ENCODE measurements around the gene XCR1.
"Not testable (repeated sequence)": the region's sequence is repeated elsewhere in the genome, so short reads cannot be mapped to it uniquely, and the experiment has no call there.

XCR1 gene

DNA sequence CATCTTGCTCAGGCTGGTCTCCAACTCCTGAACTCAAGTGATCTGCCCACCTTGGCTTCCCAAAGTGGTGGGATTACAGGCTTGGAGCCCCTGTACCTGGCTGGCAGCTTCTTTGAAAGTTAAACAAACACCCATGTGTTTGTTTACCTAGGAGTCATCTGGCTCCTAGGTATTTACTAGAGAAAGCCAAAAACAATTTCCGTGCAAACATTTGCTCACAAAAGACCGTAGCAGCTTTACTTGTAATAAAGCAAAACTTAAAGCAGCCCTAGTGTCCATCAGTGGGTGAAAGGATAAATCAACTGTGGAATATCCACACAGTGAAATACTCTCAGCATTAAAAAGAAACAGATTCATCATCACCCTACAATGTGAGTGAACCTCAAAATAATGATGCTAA lies 29.4 kb upstream of the XCR1 start:
- Mint-ChIP-seq H3K4me3 (no peak overlapping the region), H3K27me3 (peaks cover 64% of the 10 kb centered on the region)
- ATAC-seq = no peak

DNA sequence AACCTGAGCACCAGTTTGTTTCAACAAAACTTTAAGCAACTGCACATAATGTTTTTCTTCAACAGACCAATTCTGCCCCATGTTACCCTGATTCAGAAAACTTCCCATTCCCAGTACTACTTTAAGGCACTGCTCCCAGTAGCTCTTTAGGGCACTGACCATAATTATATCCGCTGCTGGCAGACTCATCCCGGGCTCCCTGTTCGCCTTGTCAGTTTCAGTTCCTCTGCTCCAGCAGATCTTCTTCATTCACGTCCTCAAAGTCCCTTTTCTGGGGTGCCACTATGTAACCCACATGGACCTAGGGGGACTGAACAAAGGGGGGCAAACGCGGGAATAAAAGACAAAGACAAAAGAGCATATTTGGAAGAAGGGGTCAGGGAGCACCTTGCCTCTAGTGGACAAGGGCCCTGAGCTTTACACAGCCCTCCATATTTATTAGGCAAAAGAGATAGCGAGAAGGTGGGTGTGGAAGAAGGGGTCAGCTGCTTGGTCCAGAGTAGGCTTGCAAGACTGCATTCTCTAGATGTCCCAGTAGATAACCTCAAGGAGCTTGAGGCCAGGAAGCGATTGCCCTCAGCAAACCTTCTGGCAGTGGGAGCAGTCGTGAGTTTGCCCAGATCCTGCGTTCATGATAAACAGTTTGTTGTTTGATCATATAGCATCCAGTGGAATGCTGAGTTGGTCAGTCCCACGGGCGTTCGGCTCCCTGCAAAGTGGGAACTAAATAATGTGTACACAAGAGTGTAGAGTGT lies 26.7 kb upstream of the XCR1 start:
- not testable (repeated sequence) for ATAC-seq, H3K27ac Mint-ChIP-seq, DNase-seq, H3K4me3 Mint-ChIP-seq, H3K4me1 Mint-ChIP-seq, H3K9me3 Mint-ChIP-seq
- H3K27me3 Mint-ChIP-seq = peaks cover 50% of the 10 kb centered on the region

More for the DNA sequence above, 29.4 kb upstream of the XCR1 start:
- H3K4me1 Mint-ChIP-seq = peaks cover 11% of the 10 kb centered on the region
- H3K27ac Mint-ChIP-seq = no peak overlapping the region
- H3K9me3 Mint-ChIP-seq = no peaks in the 10 kb centered on the region
- no peak for DNase-seq

DNA sequence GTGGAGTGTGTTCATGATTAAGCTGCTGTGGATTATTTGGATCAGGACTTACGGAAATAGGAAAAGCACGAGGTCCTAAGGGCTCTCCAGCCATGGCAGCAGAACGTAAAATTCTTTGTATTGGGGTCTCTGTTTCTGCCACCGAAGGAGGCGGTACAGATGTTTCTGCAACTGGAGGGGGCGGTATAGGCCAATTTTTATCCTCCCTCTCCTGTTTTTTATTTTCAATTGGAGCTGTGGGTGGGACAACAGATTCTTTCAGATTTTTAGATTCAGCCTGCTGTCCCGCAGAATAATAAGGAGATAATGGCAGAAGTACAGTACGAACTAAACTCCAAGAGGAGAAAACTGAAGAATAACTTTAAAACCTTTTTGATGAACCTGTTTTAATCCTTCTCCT lies 26.0 kb upstream of the XCR1 start:
- H3K9me3 Mint-ChIP-seq, H3K27ac Mint-ChIP-seq, ATAC-seq, H3K4me3 Mint-ChIP-seq, DNase-seq: not testable (repeated sequence)
- H3K27me3 Mint-ChIP-seq = peaks cover 43% of the 10 kb centered on the region
- H3K4me1 Mint-ChIP-seq = peaks cover 11% of the 10 kb centered on the region

DNA sequence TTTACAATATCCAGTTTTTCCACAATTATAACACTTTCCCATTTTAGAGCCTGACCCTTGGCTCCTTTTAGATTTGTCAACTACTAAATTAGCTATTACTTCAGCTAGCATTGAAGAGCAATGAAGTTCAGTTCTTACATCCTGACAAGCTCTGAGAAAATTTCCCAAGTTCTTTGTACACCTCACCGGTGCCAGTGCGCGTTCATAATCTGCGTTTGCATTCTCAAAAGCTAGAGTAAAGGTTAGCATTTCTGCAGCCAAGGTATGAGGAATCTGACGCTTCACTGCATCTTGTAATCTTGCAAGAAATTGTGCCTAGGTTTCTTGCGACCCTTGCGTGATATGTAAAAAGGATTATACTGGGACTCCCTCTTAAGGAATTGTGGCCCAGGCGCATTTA lies 25.2 kb upstream of the XCR1 start:
- Mint-ChIP-seq H3K9me3 (no peaks in the 10 kb centered on the region), H3K27ac (no peak overlapping the region), H3K4me3 (no peak overlapping the region), H3K27me3 (peaks cover 36% of the 10 kb centered on the region), H3K4me1 (peaks cover 12% of the 10 kb centered on the region)
- ATAC-seq (no peak), DNase-seq (no peak)

DNA sequence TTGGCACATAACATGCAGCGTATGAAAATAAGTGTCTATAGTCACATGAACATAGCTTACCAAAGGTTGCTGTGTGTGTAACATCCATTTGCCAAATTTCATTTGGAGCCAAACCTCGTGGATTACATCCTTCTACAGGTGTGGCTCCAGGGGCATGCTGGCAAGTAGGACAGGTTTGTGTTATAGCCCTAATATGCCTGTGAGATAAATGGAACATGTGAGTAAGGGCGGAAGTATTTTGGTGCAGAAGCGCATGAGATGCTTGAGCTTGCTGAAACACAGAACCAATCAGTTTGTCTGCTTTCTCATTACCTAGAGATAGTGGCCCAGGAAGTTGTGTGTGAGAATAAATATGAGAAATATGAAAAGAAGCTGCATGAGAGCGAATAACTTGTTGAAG lies 21.8 kb upstream of the XCR1 start:
- Mint-ChIP-seq H3K4me1 (peaks cover 22% of the 10 kb centered on the region), H3K9me3 (no peaks in the 10 kb centered on the region), H3K27ac (no peak overlapping the region), H3K4me3 (no peak overlapping the region), H3K27me3 (peaks cover 13% of the 10 kb centered on the region)
- DNase-seq (no peak), ATAC-seq (no peak)

DNA sequence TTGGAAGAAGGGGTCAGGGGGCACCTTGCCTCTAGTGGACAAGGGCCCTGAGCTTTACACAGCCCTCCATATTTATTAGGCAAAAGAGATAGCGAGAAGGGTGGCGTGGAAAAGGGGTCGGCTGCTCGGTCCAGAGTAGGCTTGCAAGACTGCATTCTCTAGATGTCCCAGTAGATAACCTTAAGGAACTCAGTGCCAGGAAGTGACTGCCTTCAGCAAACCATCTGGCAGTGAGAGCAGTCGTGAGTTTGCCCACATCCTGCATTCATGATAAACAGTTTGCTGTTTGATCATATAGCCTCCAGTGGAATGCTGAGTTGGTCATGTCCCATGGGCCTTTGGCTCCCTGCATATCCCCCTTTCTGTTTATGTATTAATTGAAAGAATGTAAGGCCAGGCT lies 18.9 kb upstream of the XCR1 start:
- not testable (repeated sequence) for DNase-seq, H3K9me3 Mint-ChIP-seq, H3K27me3 Mint-ChIP-seq, H3K27ac Mint-ChIP-seq
- Mint-ChIP-seq H3K4me3 (peak overlapping the region in 1 of 2 donors; percentile 1), H3K4me1 (peaks cover 21% of the 10 kb centered on the region)
- ATAC-seq = peak; percentile 66

DNA sequence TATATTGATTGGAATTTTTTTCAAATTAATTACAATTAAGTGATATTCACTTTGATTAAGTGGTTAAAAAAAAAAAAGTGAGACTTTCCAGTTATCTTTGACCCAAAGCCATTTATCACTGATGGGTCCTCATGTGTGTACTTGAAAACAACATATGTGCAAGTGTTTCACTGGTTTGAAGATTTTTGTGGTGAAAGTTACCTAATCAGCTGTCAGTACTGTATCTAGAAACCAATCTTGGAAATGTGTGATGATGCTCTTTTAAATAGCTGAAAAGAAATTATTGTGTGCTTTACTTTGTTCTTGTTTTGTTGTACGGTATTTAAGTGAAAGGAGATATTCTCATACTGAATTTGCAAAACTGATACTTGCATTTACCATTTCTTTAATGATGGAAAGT lies 11.6 kb upstream of the XCR1 start:
- Mint-ChIP-seq H3K4me1 (no peaks in the 10 kb centered on the region), H3K4me3 (no peak overlapping the region), H3K27me3 (no peaks in the 10 kb centered on the region), H3K27ac (no peak overlapping the region), H3K9me3 (peaks cover 7 to 8% of the 10 kb centered on the region in 2 donors)
- DNase-seq (no peak), ATAC-seq (no peak)

DNA sequence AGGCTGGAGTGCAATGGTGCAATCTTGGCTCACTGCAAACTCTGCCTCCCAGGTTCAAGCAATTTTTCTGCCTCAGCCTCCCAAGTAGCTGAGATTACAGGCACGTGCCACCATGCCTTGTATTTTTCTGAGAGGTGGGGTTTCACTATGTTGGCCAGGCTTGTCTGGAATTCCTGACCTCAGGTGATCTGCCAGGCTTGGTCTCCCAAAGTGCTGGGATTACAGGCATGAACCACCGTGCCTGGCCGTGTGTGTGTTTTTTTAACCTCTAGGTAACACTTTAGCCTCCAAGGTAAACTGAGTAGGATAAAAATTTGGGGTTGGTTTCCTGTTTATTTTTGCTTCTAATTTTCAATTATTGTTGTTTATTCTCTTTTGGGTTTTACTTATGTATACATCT lies 10.8 kb upstream of the XCR1 start:
- not testable (repeated sequence) for H3K27me3 Mint-ChIP-seq, DNase-seq, H3K4me1 Mint-ChIP-seq, H3K4me3 Mint-ChIP-seq, H3K27ac Mint-ChIP-seq, H3K9me3 Mint-ChIP-seq, ATAC-seq

DNA sequence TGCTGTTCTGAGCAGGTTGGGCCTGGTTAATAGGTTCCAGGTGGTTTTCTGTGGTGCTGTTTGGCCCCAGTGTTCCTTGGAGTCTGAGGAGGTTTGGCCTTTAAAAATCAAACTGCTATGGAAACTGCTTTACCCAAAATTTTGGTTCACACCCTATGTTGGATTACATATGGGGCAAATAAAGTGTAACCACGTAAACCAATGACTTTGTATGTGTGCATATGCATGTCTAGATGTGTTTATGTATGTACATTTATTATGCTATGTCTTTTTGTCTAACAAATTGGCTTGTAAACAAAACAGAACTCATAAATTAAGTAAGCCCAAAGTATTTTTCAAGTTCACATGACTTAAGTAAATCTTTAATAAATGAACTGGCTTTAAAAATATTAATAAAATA lies 8.9 kb upstream of the XCR1 start:
- ATAC-seq (no peak), DNase-seq (no peak)
- H3K9me3 Mint-ChIP-seq = peaks cover 0 to 4% of the 10 kb centered on the region in 2 donors
- H3K27me3 Mint-ChIP-seq = no peaks in the 10 kb centered on the region
- no peak overlapping the region for H3K4me3 Mint-ChIP-seq
- H3K4me1 Mint-ChIP-seq = no peaks in the 10 kb centered on the region
- no peak overlapping the region for H3K27ac Mint-ChIP-seq

DNA sequence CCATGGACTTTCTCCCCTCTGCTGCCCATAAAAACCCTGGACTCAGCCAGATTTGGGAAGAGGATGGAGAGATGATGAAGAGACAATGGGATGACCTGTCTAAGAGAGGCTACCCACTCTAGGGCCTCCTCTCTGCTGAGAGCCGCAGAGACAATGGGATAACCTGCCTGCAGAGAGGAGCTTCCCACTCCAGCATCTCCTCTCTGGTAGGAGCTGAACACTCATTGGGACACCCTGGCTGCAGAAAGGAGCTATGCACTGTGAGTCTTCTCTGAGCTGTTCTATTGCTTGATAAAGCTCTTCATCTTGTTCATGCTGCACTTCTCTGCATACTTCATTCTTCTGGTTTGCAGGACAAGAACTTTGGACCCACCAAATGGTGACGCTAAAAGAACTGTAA lies 4.5 kb upstream of the XCR1 start:
- DNase-seq = no peak
- H3K9me3 Mint-ChIP-seq = peaks cover 20 to 25% of the 10 kb centered on the region in 2 donors
- no peaks in the 10 kb centered on the region for H3K27me3 Mint-ChIP-seq
- H3K27ac Mint-ChIP-seq = no peak overlapping the region
- ATAC-seq = no peak
- peaks cover 10% of the 10 kb centered on the region for H3K4me1 Mint-ChIP-seq
- no peak overlapping the region for H3K4me3 Mint-ChIP-seq

DNA sequence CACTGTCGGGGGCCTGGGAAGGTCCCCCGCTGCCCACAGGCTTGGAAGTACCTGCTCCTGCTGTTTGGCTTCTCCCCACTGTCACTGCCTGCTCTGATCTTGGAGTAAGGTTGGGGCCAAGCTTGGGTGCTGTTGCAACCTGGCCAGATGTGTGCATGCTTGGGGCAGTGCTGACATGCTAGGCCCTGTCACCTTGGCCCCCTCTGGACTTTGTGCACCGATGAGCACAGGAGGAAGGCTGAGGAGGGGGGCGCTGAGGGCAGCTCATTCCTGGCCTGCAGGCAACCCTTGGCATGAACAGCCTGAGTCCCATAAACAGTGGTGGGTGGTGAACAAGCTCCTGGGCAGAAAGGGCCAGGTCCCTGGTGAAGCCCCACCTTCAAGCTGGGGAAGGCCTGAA lies 4.0 kb upstream of the XCR1 start:
- H3K4me1 Mint-ChIP-seq = peaks cover 10% of the 10 kb centered on the region
- DNase-seq (no peak), ATAC-seq (no peak)
- H3K27ac Mint-ChIP-seq = no peak overlapping the region
- H3K27me3 Mint-ChIP-seq = no peaks in the 10 kb centered on the region
- H3K9me3 Mint-ChIP-seq = peaks cover 20 to 25% of the 10 kb centered on the region in 2 donors
- H3K4me3 Mint-ChIP-seq = no peak overlapping the region

DNA sequence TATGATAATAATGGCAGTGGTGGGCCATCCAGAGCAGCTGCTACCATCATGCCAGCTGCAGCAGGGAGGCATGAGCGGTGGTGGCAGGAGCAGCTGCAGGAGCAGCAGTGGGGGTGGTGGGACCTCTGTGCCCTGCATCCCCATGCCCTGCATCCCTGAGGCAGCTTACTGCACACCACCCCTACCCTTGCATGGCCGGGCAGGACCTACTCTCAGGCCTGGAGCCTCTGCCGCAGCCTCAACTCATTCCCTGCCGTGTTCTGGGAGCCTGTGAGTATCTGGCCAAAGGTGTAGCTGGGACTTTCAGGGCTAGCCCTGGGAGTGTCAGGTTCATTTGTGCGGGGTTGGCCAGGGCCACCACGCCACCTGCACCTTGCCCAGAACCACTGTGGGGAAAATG lies 3.3 kb upstream of the XCR1 start:
- Mint-ChIP-seq H3K4me3 (no peak overlapping the region), H3K4me1 (peaks cover 10% of the 10 kb centered on the region), H3K9me3 (peaks cover 20 to 25% of the 10 kb centered on the region in 2 donors), H3K27me3 (no peaks in the 10 kb centered on the region), H3K27ac (no peak overlapping the region)
- DNase-seq (no peak), ATAC-seq (no peak)

DNA sequence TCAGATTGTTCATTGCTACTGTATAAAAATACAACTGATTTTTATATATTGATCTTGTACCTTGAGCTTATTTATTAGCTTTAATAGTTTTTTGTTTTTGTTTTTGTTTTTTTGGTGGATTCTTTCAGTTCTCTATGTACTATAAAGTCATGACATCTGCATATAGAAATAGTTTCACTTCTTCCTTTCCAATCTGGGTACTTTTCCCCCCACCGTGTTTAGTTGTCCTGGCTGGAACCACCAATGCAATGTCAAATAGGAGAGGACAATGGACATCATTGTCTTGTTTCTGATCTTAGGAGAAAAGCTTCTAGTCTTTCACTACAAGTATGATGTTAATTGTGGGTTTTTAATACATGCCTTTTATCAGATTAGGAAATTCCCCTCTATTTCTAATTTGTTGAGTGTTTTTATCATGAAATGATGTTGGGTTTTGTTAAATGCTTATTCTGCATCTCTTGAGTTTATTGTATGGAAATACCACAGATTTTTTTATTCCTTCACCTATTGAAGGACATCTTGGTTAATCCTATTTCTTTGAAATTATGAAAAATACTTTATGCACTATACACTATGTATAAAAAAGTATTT lies 2.8 kb upstream of the XCR1 start:
- peaks cover 20 to 25% of the 10 kb centered on the region in 2 donors for H3K9me3 Mint-ChIP-seq
- no peak for ATAC-seq
- no peak overlapping the region for H3K27ac Mint-ChIP-seq
- peaks cover 10% of the 10 kb centered on the region for H3K4me1 Mint-ChIP-seq
- no peak for DNase-seq
- H3K4me3 Mint-ChIP-seq = no peak overlapping the region
- H3K27me3 Mint-ChIP-seq = no peaks in the 10 kb centered on the region

DNA sequence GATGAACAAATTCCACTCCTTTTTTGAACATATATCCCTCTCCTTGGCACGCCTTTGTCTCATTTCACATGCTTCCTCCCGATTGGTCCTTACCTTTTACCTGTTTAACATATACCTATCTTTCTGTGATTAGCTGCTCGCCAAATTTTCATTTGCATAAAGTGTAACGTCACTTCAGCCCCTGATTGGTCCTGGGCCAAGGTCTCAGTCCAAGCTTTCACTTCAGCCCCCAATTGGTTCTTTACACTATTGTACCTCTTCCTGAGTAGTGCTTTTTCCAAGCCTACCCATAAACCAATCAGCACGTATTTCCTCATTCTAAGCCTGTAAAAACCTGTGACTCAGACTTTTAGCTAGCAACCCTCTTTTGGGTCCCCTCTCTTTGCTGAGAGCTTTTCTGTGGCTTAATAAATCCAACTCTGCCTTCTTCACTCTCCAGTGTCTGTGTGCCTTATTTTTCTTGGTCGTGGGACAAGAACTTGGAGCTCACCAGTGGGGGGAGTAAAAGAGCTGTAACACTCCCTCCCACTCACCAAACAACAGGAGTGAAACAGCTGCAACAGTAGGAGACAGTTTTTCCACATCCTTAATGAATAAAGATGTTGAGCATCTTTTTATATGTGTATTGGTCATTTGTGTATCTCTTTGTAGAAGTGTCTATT lies 584 bp upstream of the XCR1 start:
- Mint-ChIP-seq H3K27ac (no peak overlapping the region), H3K9me3 (peaks cover 20 to 25% of the 10 kb centered on the region in 2 donors), H3K27me3 (no peaks in the 10 kb centered on the region), H3K4me1 (peaks cover 10% of the 10 kb centered on the region), H3K4me3 (no peak overlapping the region)
- DNase-seq (no peak), ATAC-seq (no peak)

DNA sequence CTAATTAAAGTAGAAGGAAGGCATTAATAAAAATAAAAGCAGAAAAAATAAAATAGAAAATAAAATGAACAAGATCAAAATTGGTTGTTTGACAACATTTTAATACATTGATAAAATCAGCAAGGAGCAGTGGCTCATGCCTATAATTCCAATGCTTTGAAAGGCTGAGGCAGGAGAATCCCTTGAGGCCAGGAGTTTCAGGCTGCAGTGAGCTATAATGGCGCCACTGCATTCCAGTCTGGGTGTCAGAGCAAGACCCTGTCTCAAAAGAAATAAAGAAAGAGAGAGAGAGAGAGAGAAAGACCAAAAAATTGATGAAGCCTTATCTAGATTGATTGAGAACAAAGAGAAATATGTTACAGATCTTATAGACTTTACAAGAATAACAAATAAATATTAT lies 2.1 kb downstream of the XCR1 start:
- peaks cover 12% of the 10 kb centered on the region for H3K4me1 Mint-ChIP-seq
- H3K9me3 Mint-ChIP-seq = peaks cover 20 to 25% of the 10 kb centered on the region in 2 donors
- ATAC-seq (no peak), DNase-seq (no peak)
- H3K27me3 Mint-ChIP-seq = peaks cover 20% of the 10 kb centered on the region
- H3K27ac Mint-ChIP-seq = no peak overlapping the region
- H3K4me3 Mint-ChIP-seq = no peak overlapping the region

DNA sequence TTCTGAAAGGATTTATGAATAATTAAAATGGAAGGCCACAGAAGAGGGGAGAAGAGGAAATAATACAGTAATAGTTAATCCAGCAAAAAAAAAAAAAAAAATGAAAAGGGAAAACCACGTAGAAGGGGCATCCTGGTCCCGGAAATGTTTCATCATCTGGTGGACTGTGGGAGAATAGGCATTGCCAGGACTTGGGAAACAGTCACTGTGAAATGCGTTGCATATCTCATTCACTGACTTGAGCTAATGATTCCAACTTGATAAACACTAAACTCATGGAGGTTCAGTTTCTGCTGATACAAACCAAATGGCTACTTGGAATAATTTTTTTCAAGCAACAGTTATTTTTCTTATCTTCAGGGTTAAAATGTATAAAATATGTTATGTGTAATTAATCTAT lies 3.2 kb downstream of the XCR1 start:
- no peak overlapping the region for H3K27ac Mint-ChIP-seq
- H3K27me3 Mint-ChIP-seq = peaks cover 20% of the 10 kb centered on the region
- H3K9me3 Mint-ChIP-seq = peaks cover 20 to 24% of the 10 kb centered on the region in 2 donors
- H3K4me3 Mint-ChIP-seq = no peak overlapping the region
- DNase-seq (no peak), ATAC-seq (no peak)
- peaks cover 22% of the 10 kb centered on the region for H3K4me1 Mint-ChIP-seq
